ENCODE results near the gene PROZ. TPM values are rescaled to one million over a fixed set of nuclear protein-coding genes. Genes with fewer than 3 reads are reported as not detected.

The PROZ gene
- total RNA-seq, 1 donor from 2014 or later: not detected

GRCh38 chr13:113116206-113116800 lies 42.1 kb upstream of the PROZ start:
- Mint-ChIP-seq H3K27ac (no peak overlapping the region), H3K4me1 (ENCODE audit: low read depth) (no peaks in the 10 kb centered on the region), H3K4me3 (ENCODE audit: low read depth) (no peak overlapping the region), H3K9me3 (no peaks in the 10 kb centered on the region), H3K27me3 (ENCODE audit: low read depth) (peaks cover 1% of the 10 kb centered on the region), H3K36me3 (ENCODE audit: low read depth) (no peaks in the 10 kb centered on the region)
- DNase-seq (ENCODE audit: low spot score): no peak
- intact Hi-C loops (cut with micrococcal nuclease): no loop called here

- no peaks in the 10 kb centered on the region for H3K4me1 Mint-ChIP-seq (ENCODE audit: low read depth)
- intact Hi-C loops (cut with micrococcal nuclease): no loop called here
- H3K36me3 Mint-ChIP-seq (ENCODE audit: low read depth): no peaks in the 10 kb centered on the region
- DNase-seq (ENCODE audit: low spot score): no peak
- H3K27ac Mint-ChIP-seq: no peak overlapping the region
- no peak overlapping the region for H3K4me3 Mint-ChIP-seq (ENCODE audit: low read depth)
- H3K27me3 Mint-ChIP-seq (ENCODE audit: low read depth): peaks cover 1% of the 10 kb centered on the region
- no peaks in the 10 kb centered on the region for H3K9me3 Mint-ChIP-seq
Measured at GRCh38 chr13:113116871-113117271, 41.6 kb upstream of the PROZ start.

DNA sequence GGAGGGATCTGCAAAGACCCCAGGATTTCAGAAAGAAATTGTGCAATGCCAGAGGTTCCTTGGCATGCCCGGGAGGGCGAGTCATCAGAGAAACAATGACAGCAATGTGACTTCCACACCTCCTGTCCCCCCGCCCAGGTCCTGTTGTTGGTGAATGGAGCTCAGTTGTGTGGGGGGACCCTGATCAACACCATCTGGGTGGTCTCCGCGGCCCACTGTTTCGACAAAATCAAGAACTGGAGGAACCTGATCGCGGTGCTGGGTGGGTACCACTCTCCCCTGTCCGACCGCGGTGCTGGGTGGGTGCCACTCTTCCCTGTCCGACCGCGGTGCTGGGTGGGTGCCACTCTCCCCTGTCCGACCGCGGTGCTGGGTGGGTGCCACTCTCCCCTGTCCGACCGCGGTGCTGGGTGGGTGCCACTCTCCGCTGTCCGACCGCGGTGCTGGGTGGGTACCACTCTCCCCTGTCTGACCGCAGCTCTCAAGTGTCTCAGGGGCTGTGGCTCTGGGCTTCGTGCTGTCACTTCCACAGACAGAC lies 41.0 kb upstream of the PROZ start:
- Mint-ChIP-seq H3K27me3 (ENCODE audit: low read depth) (peaks cover 1% of the 10 kb centered on the region), H3K4me1 (ENCODE audit: low read depth) (no peaks in the 10 kb centered on the region), H3K27ac (no peak overlapping the region), H3K4me3 (ENCODE audit: low read depth) (no peak overlapping the region), H3K36me3 (ENCODE audit: low read depth) (no peaks in the 10 kb centered on the region), H3K9me3 (no peaks in the 10 kb centered on the region)
- intact Hi-C loops (cut with micrococcal nuclease): no loop called here
- no peak for DNase-seq (ENCODE audit: low spot score)

DNA sequence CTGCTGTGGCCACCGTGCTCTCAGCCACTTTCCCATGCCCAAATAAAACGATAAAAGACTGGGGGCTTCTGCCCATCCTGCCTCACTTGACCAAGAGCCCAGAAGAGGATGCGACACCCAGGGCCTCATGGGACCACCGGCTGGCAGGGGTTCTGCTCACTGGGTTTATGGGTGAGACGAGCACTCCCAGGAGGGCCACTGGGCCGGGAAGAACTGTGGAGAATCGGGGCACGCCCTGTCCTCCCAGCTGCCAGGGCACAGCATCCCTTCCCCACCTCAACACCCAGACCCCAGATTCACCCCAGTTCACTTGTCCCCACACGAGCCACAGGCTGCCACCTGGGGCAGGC lies 40.6 kb upstream of the PROZ start:
- Mint-ChIP-seq H3K4me1 (ENCODE audit: low read depth) (no peaks in the 10 kb centered on the region), H3K27ac (no peak overlapping the region), H3K36me3 (ENCODE audit: low read depth) (no peaks in the 10 kb centered on the region), H3K9me3 (no peaks in the 10 kb centered on the region), H3K27me3 (ENCODE audit: low read depth) (peaks cover 1% of the 10 kb centered on the region), H3K4me3 (ENCODE audit: low read depth) (no peak overlapping the region)
- intact Hi-C loops (cut with micrococcal nuclease): no loop called here
- DNase-seq (ENCODE audit: low spot score): no peak

GRCh38 chr13:113118261-113119021 lies 40.0 kb upstream of the PROZ start:
- Mint-ChIP-seq H3K4me3 (ENCODE audit: low read depth) (no peak overlapping the region), H3K27ac (no peak overlapping the region), H3K9me3 (no peaks in the 10 kb centered on the region), H3K27me3 (ENCODE audit: low read depth) (peaks cover 1% of the 10 kb centered on the region), H3K36me3 (ENCODE audit: low read depth) (no peaks in the 10 kb centered on the region), H3K4me1 (ENCODE audit: low read depth) (no peaks in the 10 kb centered on the region)
- DNase-seq (ENCODE audit: low spot score): no peak
- intact Hi-C loops (cut with micrococcal nuclease): no loop called here

GRCh38 chr13:113119166-113119821 lies 39.2 kb upstream of the PROZ start:
- Mint-ChIP-seq H3K27me3 (ENCODE audit: low read depth) (no peaks in the 10 kb centered on the region), H3K4me1 (ENCODE audit: low read depth) (no peaks in the 10 kb centered on the region), H3K4me3 (ENCODE audit: low read depth) (no peak overlapping the region), H3K27ac (no peak overlapping the region), H3K36me3 (ENCODE audit: low read depth) (no peaks in the 10 kb centered on the region), H3K9me3 (no peaks in the 10 kb centered on the region)
- intact Hi-C loops (cut with micrococcal nuclease): no loop called here
- no peak for DNase-seq (ENCODE audit: low spot score)

GRCh38 chr13:113119822-113120189 lies 38.6 kb upstream of the PROZ start:
- no peak for DNase-seq (ENCODE audit: low spot score)
- H3K27me3 Mint-ChIP-seq (ENCODE audit: low read depth): no peaks in the 10 kb centered on the region
- no peak overlapping the region for H3K4me3 Mint-ChIP-seq (ENCODE audit: low read depth)
- H3K27ac Mint-ChIP-seq: no peak overlapping the region
- no peaks in the 10 kb centered on the region for H3K4me1 Mint-ChIP-seq (ENCODE audit: low read depth)
- intact Hi-C loops (cut with micrococcal nuclease): no loop called here
- H3K36me3 Mint-ChIP-seq (ENCODE audit: low read depth): no peaks in the 10 kb centered on the region
- no peaks in the 10 kb centered on the region for H3K9me3 Mint-ChIP-seq

- Mint-ChIP-seq H3K27me3 (ENCODE audit: low read depth) (no peaks in the 10 kb centered on the region), H3K9me3 (no peaks in the 10 kb centered on the region), H3K4me3 (ENCODE audit: low read depth) (no peak overlapping the region), H3K27ac (no peak overlapping the region), H3K36me3 (ENCODE audit: low read depth) (no peaks in the 10 kb centered on the region), H3K4me1 (ENCODE audit: low read depth) (no peaks in the 10 kb centered on the region)
- DNase-seq (ENCODE audit: low spot score): no peak
- intact Hi-C loops (cut with micrococcal nuclease): no loop called here
Measured at GRCh38 chr13:113120300-113121182, 37.9 kb upstream of the PROZ start.

- Mint-ChIP-seq H3K36me3 (ENCODE audit: low read depth) (no peaks in the 10 kb centered on the region), H3K9me3 (no peaks in the 10 kb centered on the region), H3K4me3 (ENCODE audit: low read depth) (no peak overlapping the region), H3K27ac (no peak overlapping the region), H3K4me1 (ENCODE audit: low read depth) (no peaks in the 10 kb centered on the region), H3K27me3 (ENCODE audit: low read depth) (peaks cover 5% of the 10 kb centered on the region)
- DNase-seq (ENCODE audit: low spot score): no peak
- intact Hi-C loops (cut with micrococcal nuclease): no loop called here
Measured at GRCh38 chr13:113121183-113121927, 37.1 kb upstream of the PROZ start.

GRCh38 chr13:113121928-113122471 lies 36.4 kb upstream of the PROZ start:
- Mint-ChIP-seq H3K36me3 (ENCODE audit: low read depth) (no peaks in the 10 kb centered on the region), H3K27me3 (ENCODE audit: low read depth) (peaks cover 8% of the 10 kb centered on the region), H3K9me3 (no peaks in the 10 kb centered on the region), H3K4me3 (ENCODE audit: low read depth) (no peak overlapping the region), H3K27ac (no peak overlapping the region), H3K4me1 (ENCODE audit: low read depth) (no peaks in the 10 kb centered on the region)
- no peak for DNase-seq (ENCODE audit: low spot score)
- intact Hi-C loops (cut with micrococcal nuclease): no loop called here

DNA sequence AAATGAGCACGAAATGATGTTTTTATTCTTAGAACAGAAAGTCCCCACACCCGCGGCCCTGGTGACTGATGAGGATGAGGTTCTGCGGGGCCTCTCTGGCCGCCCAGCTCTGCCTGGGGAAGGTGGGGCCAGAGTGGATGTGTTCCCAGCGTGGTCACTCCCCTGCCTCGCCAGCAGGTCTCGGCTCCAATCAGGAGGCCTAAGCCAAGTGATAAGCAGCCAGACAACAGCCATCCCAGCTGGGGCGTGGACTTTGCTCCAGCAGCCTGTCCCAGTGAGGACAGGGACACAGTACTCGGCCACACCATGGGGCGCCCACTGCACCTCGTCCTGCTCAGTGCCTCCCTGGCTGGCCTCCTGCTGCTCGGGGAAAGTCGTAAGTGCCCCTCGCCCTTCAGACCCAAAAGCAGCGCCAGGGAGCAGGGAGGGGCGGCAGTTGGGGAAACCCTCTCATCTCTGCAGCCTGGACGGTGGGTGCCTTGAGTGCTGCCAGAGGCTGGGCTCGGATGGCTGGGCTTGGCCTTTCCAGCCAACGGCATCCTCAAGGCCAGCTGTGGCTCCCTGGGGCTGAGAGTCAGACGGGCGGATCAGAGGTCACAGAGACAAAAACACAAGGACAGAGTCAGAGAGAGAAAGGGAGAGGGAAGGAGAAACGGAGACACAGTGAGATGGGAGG lies 35.8 kb upstream of the PROZ start, which contains the start of gene F10:
Gene F10 (plus strand): TSS at position 250 of the 676 bp plus-strand sequence. CDS start 57 bp downstream, at position 307.
- no peaks in the 10 kb centered on the region for H3K4me1 Mint-ChIP-seq (ENCODE audit: low read depth)

More for the DNA sequence above, 35.8 kb upstream of the PROZ start, which contains the start of gene F10:
- no peak within 1 kb of the TSS for H3K27ac Mint-ChIP-seq
- H3K36me3 Mint-ChIP-seq (ENCODE audit: low read depth): no peaks in the 10 kb centered on the region
- DNase-seq (ENCODE audit: low spot score): no peak
- no peaks in the 10 kb centered on the region for H3K9me3 Mint-ChIP-seq
- H3K4me3 Mint-ChIP-seq (ENCODE audit: low read depth): no peak within 1 kb of the TSS
- peaks cover 12% of the 10 kb centered on the region for H3K27me3 Mint-ChIP-seq (ENCODE audit: low read depth)
- intact Hi-C loops (cut with micrococcal nuclease): no loop called here

Measured in activated T-helper 2 cell treated with anti-CD3 and anti-CD28 coated beads, Interferon-gamma antibody, Interleukin-2, Interleukin-4, amounts not matched to agents 10 μg/mL and 5 μg/mL and 100 μg/mL, durations not matched to agents 14 hours and 24 hours and 36 hours (primary cell).